Stimulated activated CD8-positive, alpha-beta memory T cell treated with anti-CD3 and anti-CD28 coated beads, Interleukin-12 subunit alpha, Interleukin-12 subunit beta, amount 100 ng/mL, for 24 hours (primary cell): ENCODE data around the gene KBTBD2.
"Not testable (repeated sequence)": the region's sequence is repeated elsewhere in the genome, so short reads cannot be mapped to it uniquely, and the experiment has no call there.

Source experiments
- DNase-seq: peaks from one replicate; pipeline ENCODE4 v3.0.0-alpha.2; 2020; ENCODE audit errors: extremely low read depth

Gene KBTBD2

GRCh38 chr7:32855837-32856775 is 35.5 kb downstream of the KBTBD2 start:
- not testable (repeated sequence) for DNase-seq

GRCh38 chr7:32850654-32851053 is 40.9 kb downstream of the KBTBD2 start:
- not testable (repeated sequence) for DNase-seq

GRCh38 chr7:32848655-32849054 is 42.9 kb downstream of the KBTBD2 start:
- DNase-seq, result not testable (repeated sequence)

GRCh38 chr7:32846630-32847225 is 44.8 kb downstream of the KBTBD2 start:
- peak; percentile 74 for DNase-seq

- DNase-seq, result not testable (repeated sequence)
Measured at GRCh38 chr7:32844748-32845147, 46.8 kb downstream of the KBTBD2 start.

GRCh38 chr7:32843763-32844162 is 47.8 kb downstream of the KBTBD2 start:
- DNase-seq, result not testable (repeated sequence)

GRCh38 chr7:32839846-32840245 is 51.7 kb downstream of the KBTBD2 start:
- DNase-seq, result not testable (repeated sequence)

- not testable (repeated sequence) for DNase-seq
Measured at GRCh38 chr7:32828996-32829752, 62.4 kb downstream of the KBTBD2 start.
